Pancreas (tissue), 10 donors: ENCODE data around the gene DAPK2. TPM values are rescaled to one million over a fixed set of nuclear protein-coding genes. Genes with fewer than 3 reads are reported as not detected.

Experiments used
- ATAC-seq, 4 donors: fragments of 200-7000 bp; cut with Tn5 transposase; one replicate each; pipeline versions ENCODE4 v1.8.0 to v1.9.1; 2020; ENCODE audit warnings: mild to moderate bottlenecking in 4 of 4, moderate library complexity in 4 of 4
- DNase-seq, 6 donors: peaks; one replicate each; pipeline ENCODE4 v3.0.0-alpha.2; 2020
- FAIRE-seq: peaks from 2 replicates; lab custom pipeline; 2012; peaks lifted over from hg19 to GRCh38; lab: Jason Lieb, UNC
- H3K27ac ChIP-seq, 4 donors: fragments of 200-600 bp; sonication (generic); 1 replicate in 3 of 4; 2 replicates in 1 of 4; pipeline versions ENCODE4 v1.5.0 to v1.8.0; 2020
- H3K27me3 ChIP-seq, 4 donors: fragments of 200-600 bp; one replicate each; pipeline ENCODE4 v1.8.0; 2021
- H3K36me3 ChIP-seq, 3 donors: fragments of 200-600 bp; sonication (generic) in 1 of 3; one replicate each; pipeline versions ENCODE4 v1.5.0 to v1.8.0; 2020 to 2021
- H3K4me1 ChIP-seq, 3 donors: fragments of 200-600 bp; one replicate each; pipeline ENCODE4 v1.8.0; 2021
- H3K4me3 ChIP-seq, 4 donors: fragments of 200-600 bp; sonication (generic) in 2 of 4; one replicate each; pipeline versions ENCODE4 v1.5.0 to v1.8.0; 2020 to 2021
- H3K9me3 ChIP-seq, 4 donors: fragments of 200-600 bp; one replicate each; pipeline ENCODE4 v1.8.0; 2021
- CTCF ChIP-seq, 4 donors: fragments of 200-600 bp; sonication (generic) in 3 of 4; IDR thresholded peaks; one replicate each; pipeline versions ENCODE4 v1.5.0 to v1.8.0; 2021; ENCODE audit warnings: antibody characterized with exemption in 4 of 4
- WGBS, 2 donors: extraction: QIAGEN DNeasy Blood & Tissue Kit; methylation state at CpG; one replicate each; pipeline ENCODE4 v1.1.7; 2013; 5-methylcytosine and 5-hydroxymethylcytosine counted together
- intact Hi-C, 3 donors: fragments of 100-400 bp; cut with DNase I; formaldehyde crosslinking; loops; one replicate each; pipeline versions ENCODE4 v1.11.1 to v1.14.2; 2022
- polyA plus RNA-seq, 2 donors: library from polyadenylated mRNA; stranded (reverse); fragments of 200-250 nt; gene quantifications; one replicate each; pipeline ENCODE4 v1.2.3, GENCODE V29; 2013
- total RNA-seq, 6 donors: library from RNA; stranded (reverse); fragmentation: NEBNext Ultra II Directional in 4 of 6; extraction: Animal tissue kit (Norgen Biotek cat#: 25700) in 4 of 6; gene quantifications; one replicate each; pipeline versions ENCODE4 v1.2.1 to v1.2.4, GENCODE V29; 2021 to 2023
- donor health status: healthy with polysubstance abuse.
- donor health status: DM: no; HTN: no; CAD: no; lungs with moderate emphysema.
- donor health status: DM: no; HTN: no; CAD: no.
- donor health status: control.
- donor health status: control.
- donor health status: Bipolar disorder and iron deficiency.
- donor health status: DM: yes; HTN: yes; CAD: no.
- donor health status: DM: no; HTN: no; CAD: no.
- donor health status: DM: no; HTN: no; CAD: no.
- donor health status: DM: yes; HTN: yes; CAD: no.

Gene DAPK2
- total and polyA plus RNA-seq, 8 donors: 2.1 to 8.0 (median 5.4) TPM

- DNase-seq (no peak), ATAC-seq (peak in 2 of 4 donors; percentile 36 to 48), FAIRE-seq (no peak)
- H3K4me1 ChIP-seq: peaks cover 0 to 3% (median 0%) of the 10 kb centered on the region in 3 donors
- no peak overlapping the region for H3K4me3 ChIP-seq
- no peaks in the 10 kb centered on the region for H3K9me3 ChIP-seq
- intact Hi-C loops: no loop called here
- H3K27me3 ChIP-seq: no peaks in the 10 kb centered on the region
- 57 to 62% methylated on average over 3 of the region's 3 CpGs for WGBS, 2 donors
- no peak overlapping the region for H3K27ac ChIP-seq
- no peaks in the 10 kb centered on the region for H3K36me3 ChIP-seq
- no peak for TF ChIP-seq CTCF (IDR thresholded peaks at IDR 0.05)
Measured at GRCh38 chr15:63915209-63915872, 130.9 kb downstream of the DAPK2 start.

- Histone ChIP-seq H3K27ac (no peak overlapping the region), H3K36me3 (no peaks in the 10 kb centered on the region), H3K4me3 (no peak overlapping the region), H3K4me1 (peaks cover 0 to 13% (median 0%) of the 10 kb centered on the region in 3 donors), H3K27me3 (no peaks in the 10 kb centered on the region), H3K9me3 (no peaks in the 10 kb centered on the region)
- no peak for DNase-seq
- intact Hi-C loops: no loop called here
- 82 to 87% methylated on average over 3 of the region's 3 CpGs for WGBS, 2 donors
- FAIRE-seq: no peak
- TF ChIP-seq CTCF (IDR thresholded peaks at IDR 0.05): no peak
- ATAC-seq: no peak
Measured at GRCh38 chr15:63913786-63914315, 132.4 kb downstream of the DAPK2 start.

GRCh38 chr15:63913336-63913735 lies 132.9 kb downstream of the DAPK2 start:
- 92 to 95% methylated on average over 9 of the region's 9 CpGs for WGBS, 2 donors
- DNase-seq (no peak), FAIRE-seq (no peak), ATAC-seq (no peak)
- no peak overlapping the region for H3K27ac ChIP-seq
- TF ChIP-seq CTCF (IDR thresholded peaks at IDR 0.05): no peak
- H3K4me1 ChIP-seq: peaks cover 0 to 14% (median 0%) of the 10 kb centered on the region in 3 donors
- intact Hi-C loops: no loop called here
- H3K9me3 ChIP-seq: no peaks in the 10 kb centered on the region
- H3K4me3 ChIP-seq: no peak overlapping the region
- H3K27me3 ChIP-seq: no peaks in the 10 kb centered on the region
- no peaks in the 10 kb centered on the region for H3K36me3 ChIP-seq

GRCh38 chr15:63912061-63912615 lies 134.1 kb downstream of the DAPK2 start:
- Histone ChIP-seq H3K9me3 (no peaks in the 10 kb centered on the region), H3K27ac (no peak overlapping the region), H3K27me3 (no peaks in the 10 kb centered on the region), H3K36me3 (no peaks in the 10 kb centered on the region), H3K4me1 (peaks cover 0 to 14% (median 0%) of the 10 kb centered on the region in 3 donors), H3K4me3 (no peak overlapping the region)
- 90 to 96% methylated on average over 15 of the region's 15 CpGs for WGBS, 2 donors
- TF ChIP-seq CTCF (IDR thresholded peaks at IDR 0.05): no peak
- ATAC-seq (no peak), FAIRE-seq (no peak), DNase-seq (no peak)
- intact Hi-C loops: no loop called here

GRCh38 chr15:63911160-63911559 lies 135.1 kb downstream of the DAPK2 start:
- DNase-seq (no peak), FAIRE-seq (no peak), ATAC-seq (no peak)
- Histone ChIP-seq H3K9me3 (no peaks in the 10 kb centered on the region), H3K4me3 (no peak overlapping the region), H3K4me1 (peaks cover 0 to 14% (median 0%) of the 10 kb centered on the region in 3 donors), H3K36me3 (no peaks in the 10 kb centered on the region), H3K27me3 (no peaks in the 10 kb centered on the region), H3K27ac (no peak overlapping the region)
- WGBS, 2 donors: 75 to 97% methylated on average over 4 of the region's 4 CpGs
- no peak for TF ChIP-seq CTCF (IDR thresholded peaks at IDR 0.05)
- intact Hi-C loops: no loop called here
